Measurements from ENCODE around the gene ACACB.

ACACB gene

DNA sequence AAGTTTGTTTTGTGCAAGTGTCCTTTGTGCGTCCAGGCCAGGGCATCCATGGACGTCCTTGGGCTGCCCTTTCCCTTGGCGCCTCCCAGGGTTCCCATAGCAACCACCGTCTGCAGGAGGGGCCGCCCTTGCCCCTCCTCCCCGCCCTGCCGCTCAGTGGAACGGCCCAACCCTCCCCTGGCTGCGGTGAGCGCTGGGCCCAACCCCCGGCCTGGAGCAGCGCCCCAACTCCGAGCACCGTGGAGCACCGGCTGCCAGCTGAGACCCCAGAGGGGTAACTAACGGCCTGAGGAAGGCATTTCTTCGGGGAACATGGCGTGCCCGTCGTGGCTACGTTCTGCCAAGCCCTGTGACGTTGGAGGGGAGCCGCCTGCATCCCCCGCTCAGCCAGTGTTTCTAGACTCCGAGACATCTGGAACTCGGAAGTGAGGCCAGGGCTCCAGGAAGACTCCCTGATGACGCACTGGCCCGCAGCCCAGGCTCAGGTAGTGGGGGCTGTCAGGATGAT, 5.3 kb upstream of the ACACB start:
- DNase-seq, result no peak

DNA sequence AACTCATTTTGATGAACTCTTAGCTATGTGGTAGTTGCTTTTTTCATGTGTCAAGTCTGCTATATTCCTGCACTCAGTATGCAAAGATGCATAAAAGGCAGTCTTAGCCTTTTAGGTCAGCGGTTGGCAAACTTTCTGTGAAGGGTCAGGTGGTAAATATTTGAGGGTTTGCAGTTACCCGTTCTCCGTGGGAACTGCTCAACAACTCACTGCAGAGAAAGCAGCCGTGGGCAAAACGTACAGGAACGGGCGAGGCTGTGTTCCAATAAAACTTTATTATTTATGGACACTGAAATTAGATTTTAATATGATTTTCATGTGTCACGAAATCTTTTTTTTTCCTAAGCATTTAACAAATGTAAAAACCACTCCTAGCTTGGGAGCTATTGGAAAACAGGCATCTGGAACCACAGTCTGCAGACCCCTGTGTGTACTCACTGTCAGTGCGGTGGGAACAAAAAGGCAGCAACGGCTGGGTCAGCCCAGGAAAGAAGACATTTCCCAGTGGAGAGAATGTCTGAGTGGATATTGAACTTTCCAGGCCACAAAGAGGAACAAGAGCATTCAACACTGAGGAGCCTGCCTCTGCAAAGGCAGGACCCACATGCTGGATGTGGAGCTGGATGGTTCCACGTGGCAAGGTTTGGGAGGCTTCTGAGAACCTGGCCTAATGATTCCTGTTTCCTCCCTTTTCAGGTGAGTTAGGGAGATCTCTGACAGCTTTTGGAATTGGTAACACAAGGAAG, 3.5 kb upstream of the ACACB start:
- no peak for DNase-seq

DNA sequence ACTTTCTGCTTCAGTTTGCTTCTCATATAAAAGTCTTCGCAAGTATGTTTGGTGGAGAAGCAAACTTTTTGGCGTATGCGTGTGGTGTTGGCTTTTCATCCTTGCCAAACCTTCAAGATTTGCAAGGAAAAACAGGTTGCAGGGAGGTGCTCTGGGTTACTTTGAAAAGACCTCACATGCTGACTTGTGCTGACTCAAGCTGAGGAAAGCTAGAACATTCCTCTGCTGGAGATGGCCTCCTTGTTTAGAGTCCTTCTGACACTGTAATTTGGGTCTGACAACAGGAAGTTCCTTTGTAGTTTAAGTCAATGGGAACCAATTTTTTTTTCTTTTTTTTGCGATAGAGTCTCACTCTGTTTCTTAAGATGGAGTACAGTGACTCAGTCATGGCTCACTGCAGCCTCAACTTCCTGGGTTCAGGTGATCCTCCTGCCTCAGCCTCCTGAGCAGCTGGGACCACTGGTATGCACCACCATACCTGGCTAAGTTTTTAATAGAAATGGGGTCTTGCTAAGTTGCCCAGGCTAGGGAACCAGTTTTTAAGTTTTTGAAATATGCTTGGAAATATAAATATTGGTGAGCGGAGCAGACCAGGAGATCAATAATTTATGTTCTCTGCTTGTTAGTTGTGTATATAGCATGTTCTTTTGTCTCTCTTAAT, 2.6 kb upstream of the ACACB start:
- no peak for DNase-seq

DNA sequence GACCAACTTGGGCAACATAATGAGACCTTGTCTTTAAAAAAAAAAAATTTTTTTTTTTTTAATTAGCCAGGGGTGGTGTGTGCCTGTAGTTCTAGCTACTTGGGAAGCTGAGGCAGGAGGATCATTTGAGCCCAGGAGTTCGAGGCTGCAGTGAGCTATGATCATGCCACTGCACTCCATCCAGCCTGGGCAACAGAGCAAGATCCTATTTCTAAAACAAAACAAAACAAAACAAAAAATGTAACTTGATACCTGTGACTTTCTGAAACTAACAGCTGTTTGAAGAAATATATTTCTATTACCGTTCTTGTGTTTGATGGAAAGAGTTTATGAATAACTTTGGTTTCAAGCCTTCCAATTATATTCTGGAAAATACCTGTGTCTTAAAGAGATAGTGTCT, 1.7 kb upstream of the ACACB start:
- no peak for DNase-seq

DNA sequence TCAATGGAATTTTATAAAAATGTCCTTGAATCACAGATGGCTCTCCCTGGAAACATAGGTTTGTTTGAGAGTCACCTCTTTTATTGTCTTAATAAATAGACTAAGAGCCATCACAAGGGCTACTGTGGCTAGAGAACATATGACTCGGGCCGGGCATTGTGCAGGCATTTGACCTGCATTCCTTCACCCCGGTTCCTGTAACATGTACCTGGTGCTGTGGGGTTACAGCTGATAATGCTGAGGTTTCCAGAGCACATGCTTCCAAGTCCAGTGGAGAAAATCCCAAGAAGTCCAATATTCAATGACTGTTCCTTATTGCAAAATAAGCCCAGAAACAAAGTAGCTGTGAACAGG, 1.0 kb upstream of the ACACB start:
- no peak for DNase-seq

DNA sequence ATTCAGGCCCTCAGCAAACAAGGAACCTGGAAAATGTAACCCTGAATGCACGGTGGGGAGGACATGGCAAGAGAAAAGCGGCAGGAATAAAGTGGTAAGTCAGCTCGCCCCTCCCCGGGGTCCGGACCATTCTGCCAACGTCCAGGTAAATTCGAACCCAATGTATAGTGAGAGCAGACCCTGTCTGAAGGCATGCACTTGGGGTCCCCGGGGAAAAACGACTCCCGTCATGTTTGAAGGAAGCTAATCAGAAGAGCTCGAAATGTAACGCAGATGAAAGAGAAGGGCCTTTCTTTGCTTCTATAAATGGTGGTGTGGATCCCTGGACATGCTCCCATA, 193 bp downstream of the ACACB start:
- DNase-seq, result no peak

DNA sequence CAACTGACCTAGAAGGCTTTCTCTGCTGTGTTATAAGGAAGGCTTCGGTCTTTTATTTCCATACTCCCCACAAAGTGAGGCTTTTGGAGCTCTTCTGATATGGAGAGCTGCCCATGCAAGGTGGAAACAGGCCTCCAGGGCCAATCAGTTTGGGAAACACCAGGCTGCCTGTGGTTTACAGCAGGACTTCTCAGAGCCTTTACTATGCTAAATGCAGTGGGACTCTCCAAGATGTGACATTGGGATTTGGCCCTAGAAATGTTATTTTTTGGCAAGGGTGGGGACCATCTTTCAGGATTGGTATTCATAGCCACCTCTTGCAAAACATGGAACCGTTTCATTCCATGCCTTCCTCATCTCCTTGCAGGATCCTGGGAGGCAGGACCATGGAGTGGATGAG, 3.7 kb downstream of the ACACB start:
- DNase-seq, result no peak

DNA sequence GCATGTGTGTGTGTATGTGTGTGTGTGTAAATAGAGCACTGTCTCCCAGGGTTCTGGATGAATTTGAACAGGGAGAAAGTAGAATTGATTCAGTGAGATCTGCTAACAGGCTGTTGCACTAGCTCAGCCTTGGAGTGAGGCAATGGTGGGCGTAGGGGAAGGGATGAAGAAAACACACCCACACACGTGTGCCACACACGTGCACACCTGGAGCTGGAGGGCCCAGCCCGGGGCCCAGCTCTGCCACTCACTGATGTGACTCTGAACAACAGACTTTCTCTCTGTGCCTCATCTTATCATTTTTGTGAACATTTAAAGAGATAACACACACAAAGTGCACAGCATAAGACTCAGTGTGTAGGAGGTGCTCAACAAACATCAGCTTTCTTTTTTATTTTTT, 4.2 kb downstream of the ACACB start:
- DNase-seq, result no peak

DNA sequence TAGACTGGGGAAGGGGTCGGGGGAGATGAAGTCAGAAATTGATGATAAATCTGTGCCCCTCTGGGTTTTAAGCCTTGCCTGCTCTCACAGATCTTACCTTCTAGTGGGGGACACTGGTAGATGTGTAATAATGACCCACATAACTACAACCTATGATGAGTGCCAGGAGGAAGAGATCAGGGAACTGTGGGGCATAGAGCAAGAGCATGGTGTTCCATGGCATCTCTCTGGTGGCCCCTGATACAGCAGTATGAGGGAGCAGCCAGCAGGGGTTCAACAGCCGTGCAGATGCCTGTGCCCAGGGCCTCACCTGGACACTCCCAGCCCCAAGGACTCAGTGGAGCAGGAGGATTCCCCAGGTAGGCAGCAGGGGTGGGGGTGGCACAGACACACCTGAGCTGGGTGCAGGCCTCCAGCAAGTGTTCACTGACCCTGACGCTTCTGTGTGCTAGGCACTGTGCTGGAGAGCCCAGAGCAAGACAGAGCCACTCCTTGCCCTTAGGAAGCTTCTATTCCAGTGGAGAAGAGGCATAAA, 5.0 kb downstream of the ACACB start:
- no peak for DNase-seq

DNA sequence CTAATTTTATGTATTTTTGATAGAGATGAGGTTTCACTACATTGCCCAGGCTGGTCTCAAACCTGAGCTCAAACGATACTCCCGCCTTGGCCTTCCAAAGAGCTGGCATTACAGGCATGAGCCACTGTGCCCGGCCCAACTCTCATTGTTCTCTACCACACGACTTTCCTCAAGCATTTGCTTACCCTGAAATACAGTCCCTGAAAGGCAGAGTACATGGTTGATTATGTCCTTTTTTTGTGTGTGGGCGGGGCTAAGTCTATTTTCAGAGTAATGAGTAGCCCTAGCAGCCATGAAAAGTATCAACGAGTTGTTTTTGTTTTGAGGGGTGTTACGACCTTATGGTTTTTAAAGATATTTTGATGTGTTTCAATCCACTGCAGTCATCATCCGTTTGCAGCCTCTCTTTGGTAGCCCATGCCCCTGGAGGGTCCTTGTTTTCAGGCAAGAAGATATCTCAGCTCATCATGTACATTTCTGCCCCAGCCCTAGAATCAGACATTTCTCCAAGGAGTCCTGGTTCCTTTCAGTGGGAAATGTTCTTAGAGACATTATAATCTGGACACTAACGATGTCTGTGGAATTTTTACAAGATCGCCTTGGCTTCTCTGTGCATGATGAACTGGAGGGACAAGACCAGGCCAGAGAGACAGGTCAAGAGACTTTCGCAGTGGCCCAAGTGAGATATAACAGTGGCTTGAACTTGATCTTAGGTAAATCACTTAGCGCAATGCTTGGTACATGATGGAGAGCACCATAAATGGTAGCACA, 8.7 kb downstream of the ACACB start:
- no peak for DNase-seq

DNA sequence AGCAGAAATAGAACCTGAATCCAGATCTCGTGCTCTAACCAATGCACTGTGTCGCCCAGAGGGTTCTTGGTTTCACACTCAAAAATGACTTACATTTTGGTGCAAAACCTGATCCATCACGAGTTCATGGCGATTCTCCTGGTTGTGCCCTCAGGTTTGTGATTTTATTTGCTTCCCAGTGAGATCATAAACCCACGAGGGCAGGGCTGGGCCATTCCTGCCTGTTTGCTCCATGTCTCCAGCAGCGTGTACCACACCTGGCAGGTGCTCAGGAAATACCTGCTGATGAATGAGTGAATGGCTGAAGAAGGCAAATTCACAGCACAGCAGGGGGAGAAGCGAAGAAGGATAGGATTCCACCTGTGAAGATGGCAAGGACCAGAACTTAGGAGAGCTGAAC, 9.4 kb downstream of the ACACB start:
- DNase-seq, result no peak

DNA sequence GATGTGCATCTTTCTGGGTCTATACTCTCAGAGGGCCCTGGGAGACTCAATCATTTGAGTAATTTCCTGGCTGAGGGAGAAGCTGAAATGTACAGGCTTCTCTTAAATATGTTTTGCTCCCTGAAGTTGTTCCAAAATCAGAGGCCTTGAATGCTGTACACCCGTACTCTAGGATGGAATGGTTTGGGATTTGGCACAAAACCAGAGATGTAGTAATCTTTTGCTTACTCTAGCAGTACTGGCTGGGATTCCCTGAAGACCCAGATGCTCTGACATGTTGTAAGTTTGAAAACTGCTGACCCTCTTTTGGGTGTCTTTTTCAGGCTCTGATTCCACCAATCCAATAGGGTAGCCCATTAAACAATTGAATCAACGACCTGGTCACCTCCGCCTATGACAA, 10.4 kb downstream of the ACACB start:
- DNase-seq, result no peak

DNA sequence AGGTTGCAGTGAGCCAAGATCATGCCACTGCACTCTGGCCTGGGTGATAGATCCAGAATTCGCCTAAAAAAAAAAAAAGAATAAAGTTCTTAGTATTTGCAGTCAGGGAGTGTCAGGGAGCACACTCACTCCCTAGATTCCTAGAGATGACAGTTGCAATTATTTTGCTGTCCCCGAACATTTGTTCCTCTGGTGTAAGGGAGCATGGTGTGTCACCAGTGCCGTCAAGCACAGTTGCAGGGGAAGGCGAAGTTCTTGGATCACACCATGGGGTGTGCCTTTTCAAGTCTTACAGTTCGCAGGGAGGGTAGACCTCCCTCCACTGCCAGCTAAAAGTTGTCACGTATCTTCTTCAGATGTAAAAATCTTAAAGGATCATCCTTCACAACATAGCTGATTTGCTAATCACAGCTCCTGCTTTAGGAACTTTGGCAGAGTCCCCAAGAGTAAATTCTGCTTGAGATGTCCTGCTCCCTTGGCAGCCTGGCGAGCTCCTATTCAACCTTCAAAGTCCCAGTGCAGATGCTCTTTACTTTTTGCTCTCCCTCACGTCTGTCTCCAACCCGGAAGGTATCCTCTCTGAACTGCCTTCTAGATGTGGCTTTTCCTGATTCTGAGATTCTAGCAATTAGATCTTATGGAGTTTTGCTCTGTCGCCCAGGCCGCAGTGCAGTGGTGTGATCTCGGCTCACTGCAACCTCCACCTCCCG, 11.3 kb downstream of the ACACB start:
- DNase-seq, result no peak

DNA sequence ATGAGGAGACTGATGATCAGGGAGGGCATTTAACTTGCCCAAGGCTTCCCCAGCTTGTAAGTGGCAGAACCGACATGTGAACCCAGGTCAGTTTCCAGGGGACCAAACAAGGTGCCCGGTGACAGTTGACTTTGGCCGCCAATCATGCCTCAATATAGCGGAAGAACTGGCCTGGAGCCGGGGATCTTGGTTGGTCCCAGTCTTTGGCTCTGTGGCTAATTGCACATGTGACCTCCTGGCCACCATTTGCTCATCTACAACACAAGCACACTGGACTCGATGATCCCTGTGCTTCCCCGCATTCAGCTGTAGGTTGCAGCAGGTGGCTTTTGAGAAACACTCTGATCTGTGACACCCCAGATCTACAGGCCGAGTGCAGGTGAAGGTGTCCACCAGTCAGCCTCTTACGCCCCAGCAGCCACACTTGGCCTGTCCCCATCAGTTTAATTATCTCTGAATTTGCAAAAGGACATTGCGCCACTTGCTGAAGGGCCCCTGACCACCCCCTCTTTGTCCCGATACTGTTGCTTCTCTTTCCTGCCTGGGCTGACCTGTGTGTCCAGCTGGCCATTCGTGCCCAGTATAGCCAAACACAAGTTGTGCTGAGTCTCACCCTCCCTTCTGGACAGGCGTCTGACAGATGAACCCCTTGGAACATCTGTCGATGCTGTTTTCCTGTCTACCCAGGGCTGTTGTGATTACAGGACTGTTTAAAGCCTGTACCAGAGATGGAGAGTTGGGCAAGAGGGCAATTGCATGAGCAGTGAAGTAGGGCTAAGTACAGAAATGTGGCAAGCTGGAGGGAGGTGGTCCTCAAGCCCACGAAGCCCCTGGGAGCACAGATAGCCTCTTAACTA, 14.1 kb downstream of the ACACB start:
- no peak for DNase-seq

DNA sequence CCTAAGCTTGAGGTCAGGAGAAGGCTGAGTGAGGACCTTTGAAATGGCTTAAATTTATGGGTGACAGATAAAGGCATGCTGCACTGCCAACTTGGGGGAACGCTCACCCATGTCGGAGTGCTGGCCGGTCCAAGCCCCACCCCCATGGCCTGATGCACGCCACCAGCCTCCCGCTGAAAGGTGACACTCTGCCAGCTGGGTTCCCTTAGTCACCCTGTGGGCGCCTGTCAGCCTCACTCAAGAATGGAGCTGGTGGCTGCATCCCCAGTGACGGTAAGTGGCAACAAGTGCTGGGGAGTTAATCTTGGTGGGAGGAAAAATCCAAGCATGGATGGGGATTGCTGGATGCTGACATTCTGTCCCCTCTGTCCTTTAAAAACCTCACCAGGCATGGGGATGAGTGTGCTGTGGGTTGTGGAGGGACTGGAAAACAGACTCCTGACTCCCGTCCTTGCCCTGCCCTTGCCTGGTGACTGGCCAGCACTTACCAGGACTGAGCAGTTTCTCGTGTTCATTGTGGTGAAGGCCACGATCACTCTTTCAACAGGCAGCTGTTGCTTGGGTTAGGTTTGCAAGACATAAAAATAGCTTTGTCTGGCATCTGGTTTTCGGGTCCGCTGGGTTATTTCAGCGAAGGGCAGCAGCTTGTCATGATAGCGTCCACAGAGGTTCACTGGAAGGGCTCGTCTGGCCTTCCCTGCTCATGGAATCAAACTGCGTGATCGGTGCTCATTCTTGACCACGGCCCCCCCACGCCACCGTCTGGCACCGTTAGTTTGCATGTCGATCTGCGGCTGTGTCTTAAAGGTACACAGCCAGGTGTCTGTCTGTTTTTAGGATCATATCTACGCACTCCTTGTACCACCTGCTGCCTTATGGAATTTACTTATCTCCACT, 15.0 kb downstream of the ACACB start:
- no peak for DNase-seq

DNA sequence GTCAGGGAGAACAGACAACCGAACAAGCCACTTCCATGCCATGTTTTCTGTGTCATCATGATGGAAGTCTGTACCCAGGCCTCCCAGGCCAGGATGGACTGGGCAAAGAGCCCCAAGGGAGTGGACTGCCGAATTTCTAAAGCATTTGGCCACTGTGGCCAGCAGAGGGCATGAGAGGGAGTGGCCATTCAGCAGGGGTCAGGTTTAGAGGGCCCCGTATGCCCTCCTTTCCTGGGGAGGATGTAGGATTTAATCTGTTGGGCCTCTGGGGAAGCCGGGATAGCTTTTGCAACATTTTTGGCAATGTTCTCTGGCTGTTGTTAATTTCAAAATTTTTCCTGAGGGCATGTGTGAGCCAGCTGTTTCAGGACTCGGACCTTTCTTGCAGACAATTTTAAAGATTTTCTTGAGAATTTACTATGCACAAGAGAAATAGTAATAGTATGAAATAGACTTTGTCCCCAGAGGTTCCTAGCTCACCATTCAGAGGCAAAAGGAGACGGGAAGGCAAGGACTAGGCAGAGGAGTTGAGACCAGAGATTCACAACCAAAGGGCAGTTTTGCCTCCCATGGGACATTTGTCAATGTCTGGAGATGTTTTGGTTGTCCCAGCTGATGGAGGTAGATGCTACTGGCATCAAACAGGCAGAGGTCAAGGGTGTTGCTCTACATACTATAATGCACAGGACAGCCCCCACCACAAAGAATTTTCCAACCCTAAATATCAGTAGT, 18.0 kb downstream of the ACACB start:
- no peak for DNase-seq

DNA sequence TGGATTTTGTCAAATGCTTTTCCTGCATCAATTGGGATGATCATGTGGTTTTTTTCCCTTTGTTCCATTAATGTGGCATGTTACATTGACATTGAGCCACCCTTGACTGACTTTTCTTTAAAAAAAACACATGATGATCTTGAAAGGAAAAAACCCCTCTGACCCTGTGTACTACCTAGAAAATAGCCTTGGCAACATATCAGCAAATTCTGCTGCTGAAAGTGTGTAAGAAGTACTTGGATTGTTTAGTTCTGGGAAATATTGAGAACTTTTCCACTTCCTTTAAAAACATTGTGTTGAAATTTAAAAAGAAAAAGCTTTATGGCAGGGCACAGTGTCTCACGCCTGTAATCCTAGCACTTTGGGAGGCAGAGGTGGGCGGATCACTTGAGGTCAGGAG, 20.7 kb downstream of the ACACB start:
- no peak for DNase-seq

DNA sequence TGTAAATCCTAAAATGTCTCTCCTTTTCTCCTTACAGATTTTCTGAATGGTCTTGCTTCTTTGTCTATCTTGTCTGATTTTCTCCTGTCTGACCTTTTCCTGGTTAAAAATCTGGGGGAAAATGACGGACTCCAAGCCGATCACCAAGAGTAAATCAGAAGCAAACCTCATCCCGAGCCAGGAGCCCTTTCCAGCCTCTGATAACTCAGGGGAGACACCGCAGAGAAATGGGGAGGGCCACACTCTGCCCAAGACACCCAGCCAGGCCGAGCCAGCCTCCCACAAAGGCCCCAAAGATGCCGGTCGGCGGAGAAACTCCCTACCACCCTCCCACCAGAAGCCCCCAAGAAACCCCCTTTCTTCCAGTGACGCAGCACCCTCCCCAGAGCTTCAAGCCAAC, 23.0 kb downstream of the ACACB start:
- no peak for DNase-seq

DNA sequence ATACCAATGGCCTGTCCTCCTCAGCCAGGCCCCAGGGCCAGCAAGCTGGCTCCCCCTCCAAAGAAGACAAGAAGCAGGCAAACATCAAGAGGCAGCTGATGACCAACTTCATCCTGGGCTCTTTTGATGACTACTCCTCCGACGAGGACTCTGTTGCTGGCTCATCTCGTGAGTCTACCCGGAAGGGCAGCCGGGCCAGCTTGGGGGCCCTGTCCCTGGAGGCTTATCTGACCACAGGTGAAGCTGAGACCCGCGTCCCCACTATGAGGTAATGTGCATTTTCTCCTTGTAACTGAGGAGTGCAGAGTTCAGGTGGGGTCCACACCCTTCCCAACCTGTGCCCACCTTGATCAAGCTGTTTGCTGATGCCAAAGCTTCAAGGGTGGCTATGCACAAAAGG, 23.4 kb downstream of the ACACB start:
- DNase-seq, result no peak

DNA sequence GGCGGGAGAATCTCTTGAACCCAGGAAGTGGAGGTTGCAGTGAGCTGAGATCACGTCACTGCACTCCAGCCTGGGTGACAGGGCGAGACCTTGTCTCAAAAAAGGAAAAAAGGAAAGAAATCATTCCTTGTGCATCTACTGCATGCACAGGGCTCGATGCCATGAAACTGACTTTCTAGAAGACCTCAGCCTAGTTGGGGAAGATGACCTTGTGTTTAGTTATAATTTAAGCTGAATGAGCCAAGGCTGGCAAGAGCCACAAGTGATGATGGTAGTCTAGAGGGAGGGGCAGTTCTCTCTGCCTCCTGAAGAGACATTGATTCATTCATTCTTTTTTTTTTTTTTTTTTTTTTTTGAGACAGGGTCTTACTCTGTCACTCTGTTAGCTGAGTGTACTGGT, 24.2 kb downstream of the ACACB start:
- no peak for DNase-seq

DNA sequence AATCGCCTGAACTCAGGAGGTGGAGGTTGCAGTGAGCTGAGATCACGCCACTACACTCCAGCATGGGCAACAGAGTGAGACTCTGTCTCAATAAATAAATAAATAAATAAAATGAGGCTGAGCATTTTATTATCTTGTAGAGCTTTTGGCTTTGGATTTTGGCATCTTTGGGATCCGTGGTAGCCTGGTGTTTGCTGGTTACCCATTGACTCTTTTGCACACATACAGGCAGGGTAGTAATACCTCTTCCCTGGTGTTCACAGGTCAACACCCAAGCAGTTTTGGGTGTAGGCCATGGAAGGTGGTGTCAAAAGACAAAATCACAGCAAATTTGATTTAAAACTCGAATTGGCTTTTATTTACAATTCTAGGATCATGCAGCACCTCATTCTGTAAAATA, 27.8 kb downstream of the ACACB start:
- no peak for DNase-seq
